Activated CD4-positive, alpha-beta T cell treated with anti-CD3 and anti-CD28 coated beads, Interleukin-10, Interleukin-2, amounts not matched to agents 100 ng/mL and 50 ng/mL, durations not matched to agents 16 hours and 8 hours (primary cell): ENCODE data around the gene STK31.
"Not testable (repeated sequence)": the region's sequence is repeated elsewhere in the genome, so short reads cannot be mapped to it uniquely, and the experiment has no call there.

Experiments used
- DNase-seq: peaks from one replicate; pipeline ENCODE4 v3.0.0-alpha.2; 2020

The STK31 gene

GRCh38 chr7:23710000-23710399 is at the start of gene STK31:
Gene STK31, plus strand, starts transcription at chr7:23710219. Its CDS starts 67 bp downstream, at chr7:23710286.
- no peak for DNase-seq

DNA sequence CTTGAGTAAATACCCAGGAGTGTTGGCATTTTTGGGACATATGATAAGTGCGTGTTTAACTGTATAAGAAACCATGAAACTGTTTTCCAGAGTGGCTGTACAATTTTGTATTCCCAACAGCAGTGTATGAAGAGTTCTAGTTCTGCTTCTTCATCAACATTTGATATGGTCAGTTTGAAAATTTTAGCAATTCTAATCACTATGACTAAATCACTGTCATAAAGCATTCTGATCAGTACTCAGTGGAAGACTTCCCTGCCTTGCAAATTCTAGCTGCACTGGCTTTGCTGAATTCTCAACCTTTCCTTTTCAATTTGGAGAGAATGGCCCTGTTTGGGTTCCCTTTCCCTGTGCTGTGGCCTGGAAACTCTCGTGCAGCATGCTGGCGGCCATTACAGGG is 48.6 kb upstream of the STK31 start:
- DNase-seq = no peak

DNA sequence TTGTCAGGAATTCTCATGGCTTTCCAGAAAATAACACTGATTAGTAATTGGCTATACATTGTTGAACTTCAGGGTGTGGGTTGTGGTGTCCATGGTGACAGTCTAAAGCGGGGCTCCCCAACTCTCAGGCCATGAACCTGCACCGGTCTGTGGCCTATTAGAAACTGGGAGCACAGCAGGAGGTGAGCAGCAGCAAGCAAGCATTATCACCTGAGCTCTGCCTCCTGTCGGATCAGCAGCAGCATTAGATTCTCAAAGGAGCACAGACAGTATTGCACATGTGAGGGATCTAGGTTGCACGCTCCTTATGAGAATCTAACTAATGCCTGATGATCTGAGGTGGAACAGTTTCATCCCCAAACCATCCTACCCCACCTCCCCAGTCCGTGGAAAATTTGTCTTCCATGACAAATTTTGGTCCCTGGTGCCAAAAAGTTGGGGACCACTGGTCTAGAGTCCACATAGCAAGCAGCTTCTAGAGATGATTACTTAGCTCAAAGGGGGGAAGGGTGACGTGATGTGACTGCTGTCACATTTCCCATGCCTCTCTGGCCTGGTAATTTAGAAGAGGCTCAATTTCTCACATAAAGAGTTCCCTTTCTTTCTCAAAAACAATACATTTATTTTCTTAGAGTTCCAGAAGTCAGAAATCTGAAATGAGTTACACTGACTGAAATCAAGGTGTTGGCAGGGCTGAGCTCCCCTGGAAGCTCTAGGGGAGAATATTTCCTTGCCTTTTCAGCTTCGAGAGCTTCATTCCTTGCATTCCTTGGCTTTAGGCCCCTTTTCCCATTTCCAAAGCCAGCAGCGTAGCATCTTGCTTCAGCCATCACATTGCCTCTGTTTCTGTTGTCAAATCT is 47.7 kb upstream of the STK31 start:
- no peak for DNase-seq

GRCh38 chr7:23662984-23663313 is 47.1 kb upstream of the STK31 start:
- no peak for DNase-seq

- no peak for DNase-seq
These were observed 45.9 kb upstream of the STK31 start for GRCh38 chr7:23664122-23664521.

- no peak for DNase-seq
These were observed 38.0 kb upstream of the STK31 start for GRCh38 chr7:23672033-23672432.

GRCh38 chr7:23679898-23680413 is 30.1 kb upstream of the STK31 start, which contains the start of gene FAM221A:
Gene FAM221A, plus strand, starts transcription at chr7:23680199. Its CDS starts 20 bp downstream, at chr7:23680219.
- DNase-seq = peak; percentile 88

DNA sequence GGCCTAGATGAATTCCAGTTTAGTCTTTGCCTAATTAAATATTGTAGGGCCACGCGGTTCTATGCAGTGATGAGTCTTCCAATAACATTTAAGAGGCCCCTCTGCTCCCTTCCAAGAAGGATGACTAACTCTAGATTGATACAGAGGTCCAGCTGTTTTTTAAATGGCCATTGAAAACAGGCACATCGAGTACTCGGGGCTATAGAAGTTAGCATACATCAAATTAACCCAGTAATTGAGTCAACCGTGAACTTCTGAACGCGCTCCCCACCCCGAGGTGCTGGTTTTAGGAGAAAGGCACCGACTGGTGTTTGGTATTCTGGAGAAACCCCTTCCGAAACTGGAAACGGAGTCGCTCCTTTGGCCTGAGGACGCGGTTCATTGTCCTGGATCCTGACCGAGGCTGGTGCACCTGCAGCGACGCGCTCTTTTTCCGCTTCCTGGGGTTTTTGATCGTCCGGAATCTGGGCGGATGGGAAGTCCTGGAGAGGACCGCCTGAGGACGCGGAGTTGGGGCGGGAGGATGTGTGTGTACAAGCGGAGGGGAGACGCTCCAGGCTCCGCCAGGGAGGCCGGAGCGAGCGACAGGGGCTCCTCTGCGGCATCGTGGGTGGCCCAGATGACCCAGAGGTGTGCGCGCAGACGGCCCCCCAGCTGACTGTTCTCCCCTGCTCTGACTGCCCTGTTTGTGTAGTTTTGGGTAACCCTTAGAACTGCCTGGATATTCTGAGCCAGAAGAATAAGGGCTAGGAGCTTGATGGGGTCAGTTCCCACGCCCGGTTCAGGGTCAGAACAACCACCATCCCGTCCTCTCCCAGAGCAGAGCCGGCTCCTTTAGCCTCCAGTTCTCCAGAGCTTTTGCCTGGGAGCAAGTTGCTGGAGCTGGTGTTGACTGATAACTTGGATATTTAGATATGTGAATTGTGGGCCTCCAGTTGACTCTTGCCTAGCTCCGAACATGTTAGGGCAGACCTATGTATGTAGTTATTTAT is 29.3 kb upstream of the STK31 start:
- peak; percentile 58 for DNase-seq

DNA sequence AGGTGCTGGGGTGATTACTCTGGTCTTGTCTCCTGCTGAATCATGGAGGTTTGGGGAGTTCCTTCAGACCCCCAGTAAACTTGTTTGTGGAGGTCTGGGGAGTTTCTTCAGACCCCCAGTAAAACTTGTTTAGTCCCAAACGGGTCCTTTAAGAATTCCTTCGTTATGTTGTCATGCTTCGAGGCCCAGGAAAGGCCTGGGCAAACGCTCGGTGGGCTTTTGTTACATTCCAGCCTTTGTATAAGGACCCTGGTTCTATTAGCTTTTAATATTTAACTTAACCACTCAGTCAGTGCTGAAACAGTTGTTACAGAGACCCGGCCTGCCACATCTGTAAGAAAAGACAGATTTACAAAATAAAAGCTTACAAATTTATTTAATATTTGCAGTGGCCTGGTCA is 26.0 kb upstream of the STK31 start:
- DNase-seq = not testable (repeated sequence)

DNA sequence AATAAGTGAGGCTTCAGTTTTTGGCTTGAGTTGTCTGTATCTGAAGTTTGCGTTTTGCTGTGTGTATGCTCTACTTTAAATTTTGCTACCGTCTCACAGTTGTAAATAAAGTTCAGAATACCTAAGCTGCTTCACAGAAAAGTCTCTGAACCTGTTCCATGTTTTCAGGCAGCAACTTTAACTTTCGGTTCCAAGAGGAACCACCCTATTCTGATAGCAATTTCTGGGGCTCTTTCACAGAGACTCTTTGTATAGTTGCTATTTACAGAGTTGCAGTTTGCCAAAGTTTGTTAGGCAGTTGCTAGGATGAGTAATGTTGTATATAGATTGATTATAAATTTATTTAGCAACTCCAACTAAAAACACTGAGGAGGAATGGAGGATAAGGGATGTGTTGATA is 24.3 kb upstream of the STK31 start:
- no peak for DNase-seq

- no peak for DNase-seq
These were observed 23.0 kb upstream of the STK31 start for GRCh38 chr7:23687011-23687410.

DNA sequence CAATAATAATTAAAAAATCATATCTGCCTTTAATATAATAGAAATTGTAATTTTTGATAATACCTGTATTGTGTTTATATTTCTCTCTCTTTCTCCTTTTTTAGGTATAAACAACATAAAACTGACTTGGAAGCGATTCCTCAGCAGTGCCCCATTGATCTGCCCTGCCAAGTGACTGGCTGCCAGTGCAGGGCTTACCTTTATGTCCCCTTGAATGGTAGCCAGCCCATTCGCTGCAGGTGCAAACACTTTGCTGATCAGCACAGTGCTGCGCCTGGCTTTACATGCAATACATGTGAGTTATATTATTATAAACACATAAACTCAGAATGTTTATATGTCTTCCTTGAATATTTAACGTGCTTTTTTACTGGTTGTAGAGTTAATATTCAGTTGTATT is 20.9 kb upstream of the STK31 start:
- no peak for DNase-seq

GRCh38 chr7:23691320-23691719 is 18.7 kb upstream of the STK31 start:
- DNase-seq = no peak

- no peak for DNase-seq
These were observed 16.8 kb upstream of the STK31 start for GRCh38 chr7:23693224-23693623.

- peak; percentile 67 for DNase-seq
These were observed 13.0 kb upstream of the STK31 start for GRCh38 chr7:23696916-23697441.

DNA sequence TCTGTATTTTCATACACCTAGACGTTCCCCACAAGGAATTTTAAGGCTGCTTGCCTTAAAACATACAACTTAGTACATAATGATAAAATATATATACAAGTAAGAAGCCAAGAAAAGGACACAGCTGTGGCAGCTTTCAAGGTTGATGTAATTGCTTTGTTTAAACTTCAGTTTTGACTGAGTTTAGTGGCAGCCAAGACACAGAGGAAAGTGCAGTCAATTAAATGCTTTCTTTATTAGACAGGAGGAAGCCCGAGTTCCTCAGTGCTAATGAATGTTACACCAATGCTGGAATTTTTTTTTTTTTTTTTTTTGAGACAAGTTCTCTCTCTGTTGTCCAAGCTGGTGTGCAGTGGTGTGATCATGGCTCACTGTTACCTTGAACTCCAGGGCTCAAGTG is 11.2 kb upstream of the STK31 start:
- DNase-seq = no peak

GRCh38 chr7:23700046-23700445 is 10.0 kb upstream of the STK31 start:
- DNase-seq = no peak

GRCh38 chr7:23709081-23709750 is 803 bp upstream of the STK31 start:
- DNase-seq = no peak

GRCh38 chr7:23712368-23713284 is 2.6 kb downstream of the STK31 start:
- DNase-seq = peak; percentile 49

DNA sequence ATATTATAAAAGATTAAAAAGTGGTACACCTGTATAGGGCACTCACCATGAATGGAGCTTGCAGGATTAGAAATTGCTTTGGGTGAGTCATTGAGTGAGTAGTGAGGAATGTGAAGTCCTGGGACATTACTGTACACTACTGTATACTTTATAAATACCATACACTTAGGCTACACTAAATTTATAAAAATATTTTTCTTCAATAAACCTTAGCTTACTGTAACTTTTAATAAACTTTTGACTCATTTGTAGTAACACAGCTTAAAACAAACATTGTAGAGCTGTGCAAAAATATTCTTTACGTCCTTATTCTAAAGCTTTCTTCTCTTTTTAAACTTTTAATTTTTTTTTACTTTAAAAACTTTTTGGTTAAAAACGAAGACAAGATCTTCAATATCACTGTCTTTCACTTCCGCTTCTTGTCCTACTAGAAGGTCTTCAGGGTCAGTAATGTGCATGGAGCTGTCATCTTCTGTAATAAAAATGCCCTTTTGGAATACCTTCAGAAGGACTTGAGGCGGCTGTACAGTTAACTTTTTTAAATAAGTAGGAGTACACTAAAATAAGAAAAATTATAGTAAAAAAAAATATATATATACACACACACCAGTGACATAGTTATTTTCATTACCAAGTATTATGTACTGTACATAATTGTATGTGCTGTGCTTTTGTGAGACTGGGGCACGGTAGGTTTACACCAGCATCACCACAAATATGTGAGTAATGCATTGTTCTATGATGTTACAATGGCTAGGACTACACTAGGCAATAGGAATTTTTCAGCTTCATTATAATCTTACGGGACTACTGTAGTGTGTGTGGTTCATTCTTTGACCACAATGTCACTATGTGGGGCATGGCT is 3.5 kb downstream of the STK31 start:
- DNase-seq = no peak

DNA sequence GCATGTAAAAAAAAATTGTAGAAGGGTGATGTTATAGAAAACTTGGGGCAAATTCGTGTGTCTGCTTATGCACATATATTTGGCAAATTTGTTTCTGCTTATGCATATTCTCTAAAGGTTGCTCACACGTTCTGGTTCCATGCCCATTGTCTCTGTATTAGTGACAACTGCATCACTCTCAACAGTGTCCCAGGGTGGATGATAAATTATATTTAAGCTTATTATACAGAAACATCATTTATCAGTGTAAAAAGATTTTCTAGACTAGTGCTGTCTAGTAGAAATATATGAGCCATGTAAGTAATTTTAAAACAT is 4.1 kb downstream of the STK31 start:
- DNase-seq = no peak
